Left kidney (tissue), 8 donors: Measurements from ENCODE around the gene FAM167B. TPM values are rescaled to one million over a fixed set of nuclear protein-coding genes. Genes with fewer than 3 reads are reported as not detected.

Experiments
- DNase-seq: peaks from one replicate; pipeline ENCODE4 v3.0.0-alpha.2; 2013
- long read RNA-seq, 8 donors: transcript quantifications; one replicate each; lab custom pipeline, GENCODE V29; 2026
- polyA plus RNA-seq: library from polyadenylated mRNA; unstranded; fragments of 120-200 nt; gene quantifications from one replicate; pipeline ENCODE4 v1.2.1, GENCODE V29; 2013; ENCODE audit not compliant: insufficient read length

FAM167B gene
- polyA plus RNA-seq: 5.8 TPM
- long read RNA-seq, donor 1, transcript FAM167B-201 (2 exons, 936 nt): major isoform, 8 of 8 reads
- long read RNA-seq, donor 1, partial matches to known transcripts: 0 of 8 reads
- long read RNA-seq, donor 1, other reads (novel, unspliced or antisense): 0 of 8 reads
- long read RNA-seq, donor 2, partial matches to known transcripts: 0 of 1 reads
- long read RNA-seq, donor 2, other reads (novel, unspliced or antisense): 0 of 1 reads
- long read RNA-seq, donor 3, transcript FAM167B-201 (2 exons, 936 nt): major isoform, 5 of 5 reads
- long read RNA-seq, donor 3, partial matches to known transcripts: 0 of 5 reads
- long read RNA-seq, donor 3, other reads (novel, unspliced or antisense): 0 of 5 reads
- long read RNA-seq, donor 4: 0 reads
- long read RNA-seq, donor 5, transcript FAM167B-201 (2 exons, 936 nt): major isoform, 20 of 20 reads
- long read RNA-seq, donor 5, partial matches to known transcripts: 0 of 20 reads
- long read RNA-seq, donor 5, other reads (novel, unspliced or antisense): 0 of 20 reads
- long read RNA-seq, donor 6, partial matches to known transcripts: 0 of 4 reads
- long read RNA-seq, donor 6, other reads (novel, unspliced or antisense): 0 of 4 reads
- long read RNA-seq, donor 7, transcript FAM167B-201 (2 exons, 936 nt): major isoform, 10 of 15 reads
- long read RNA-seq, donor 7, partial matches to known transcripts: 5 of 15 reads
- long read RNA-seq, donor 7, other reads (novel, unspliced or antisense): 0 of 15 reads
- long read RNA-seq, donor 8, partial matches to known transcripts: 0 of 2 reads
- long read RNA-seq, donor 8, other reads (novel, unspliced or antisense): 0 of 2 reads

GRCh38 chr1:32246888-32247273 lies at the start of gene FAM167B:
FAM167B (plus strand) TSS chr1:32247222; CDS start chr1:32247422, 200 bp downstream.
- DNase-seq: no peak

- DNase-seq: no peak
These were observed 49.2 kb upstream of the FAM167B start for GRCh38 chr1:32197837-32198236.

DNA sequence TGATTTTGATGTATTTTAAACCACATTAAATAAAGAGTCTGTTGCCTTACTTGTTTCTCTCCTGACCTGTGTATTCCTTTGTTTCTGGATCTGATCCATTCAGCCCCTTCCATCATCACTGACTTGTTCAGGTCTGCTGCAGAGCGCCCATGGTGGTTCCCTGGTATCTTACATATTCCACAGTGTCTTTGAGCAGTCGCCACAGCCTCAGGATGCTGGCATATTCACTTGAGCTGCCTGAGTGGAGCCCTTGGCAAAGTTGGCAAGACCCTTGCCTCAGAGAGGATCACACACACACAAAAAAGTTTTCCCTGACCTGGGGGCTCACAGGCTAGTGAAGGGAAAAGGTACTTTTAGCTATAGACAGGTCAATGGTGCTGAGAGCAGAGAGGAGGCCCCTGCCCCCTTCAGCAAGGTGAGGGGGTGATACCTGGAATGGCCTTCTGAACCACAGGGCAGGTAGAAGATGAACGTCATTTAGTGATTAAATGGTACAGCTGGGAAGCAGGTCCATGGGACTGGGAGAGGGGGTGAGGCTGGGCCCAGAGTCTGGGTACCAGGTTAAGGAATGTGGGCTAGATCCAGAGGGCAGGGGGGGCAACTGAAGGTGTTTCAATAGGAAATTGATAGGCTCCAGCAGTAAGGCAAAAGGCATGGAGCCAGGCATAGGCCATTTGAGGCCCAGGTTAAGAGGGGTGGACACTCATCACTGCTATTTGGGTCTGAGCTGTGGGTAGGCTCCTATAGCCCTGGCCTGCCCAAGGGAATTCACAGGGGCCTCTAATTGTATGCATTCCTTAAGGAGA lies 48.6 kb upstream of the FAM167B start:
- DNase-seq: no peak

GRCh38 chr1:32199043-32199716 lies 47.8 kb upstream of the FAM167B start:
- no peak for DNase-seq

DNA sequence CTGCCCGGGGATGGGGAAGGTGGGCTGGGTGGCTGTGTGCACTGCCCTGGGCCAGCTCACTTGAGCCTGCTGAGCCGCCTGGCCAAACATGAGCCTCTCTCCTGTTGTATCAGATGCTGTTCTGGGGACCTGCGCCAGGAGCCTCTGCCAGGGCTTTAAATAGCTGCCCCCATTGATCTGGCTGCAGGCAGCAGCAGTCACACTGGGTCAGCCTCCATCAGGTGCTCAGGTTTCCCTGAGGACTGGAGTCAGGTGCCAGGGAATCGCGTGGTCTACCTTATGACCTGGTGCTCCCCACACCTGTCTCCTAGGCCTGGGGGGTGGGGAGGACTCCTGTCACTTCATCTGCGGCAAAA lies 47.3 kb upstream of the FAM167B start:
- no peak for DNase-seq

DNA sequence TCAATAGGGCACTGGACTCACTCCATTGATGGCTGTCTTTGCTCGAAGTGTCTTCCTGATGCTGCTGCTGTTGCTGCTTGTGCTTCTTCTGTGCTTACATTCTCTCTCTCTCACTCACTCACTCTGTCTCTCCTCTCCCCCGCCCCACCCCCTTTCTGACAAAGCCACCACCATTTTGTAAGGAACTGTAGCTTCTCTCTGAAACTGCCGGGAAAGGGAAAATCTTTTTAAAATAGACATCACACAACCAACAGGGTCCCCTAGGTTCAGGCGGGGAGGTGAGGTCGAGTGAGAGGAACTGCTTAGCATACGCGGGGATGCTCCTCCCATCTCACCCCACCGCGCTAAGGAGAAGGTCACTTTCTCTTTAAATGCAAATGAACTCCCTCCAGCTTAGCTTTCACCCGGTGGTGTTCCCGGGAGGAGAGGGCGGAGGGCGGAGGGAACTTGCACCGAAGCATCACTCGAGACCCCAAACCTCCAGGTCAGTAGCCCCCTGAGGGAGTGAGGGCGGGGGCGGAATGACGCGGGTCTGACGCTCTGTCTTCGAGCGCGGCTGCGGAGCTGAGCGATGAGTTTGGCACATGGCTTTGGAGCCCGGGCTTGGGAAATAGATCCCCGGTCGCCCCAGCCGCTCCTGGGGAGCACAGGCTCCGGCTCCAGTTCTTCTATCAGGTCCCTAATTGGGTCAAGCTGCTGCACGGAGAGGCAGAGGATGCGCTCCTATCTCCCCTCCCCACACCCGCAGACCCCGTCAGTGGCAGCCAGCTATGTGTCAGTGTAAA lies 46.6 kb upstream of the FAM167B start, which contains the start of gene CCDC28B:
Gene CCDC28B, plus strand, starts transcription at position 370 of the 785 bp plus-strand sequence. CDS start 1,341 bp downstream, outside the sequence.
- peak; percentile 70 for DNase-seq

- peak; percentile 59 for DNase-seq
These were observed 45.8 kb upstream of the FAM167B start for GRCh38 chr1:32201011-32201855.

- no peak for DNase-seq
These were observed 42.1 kb upstream of the FAM167B start for GRCh38 chr1:32204943-32205361.

DNA sequence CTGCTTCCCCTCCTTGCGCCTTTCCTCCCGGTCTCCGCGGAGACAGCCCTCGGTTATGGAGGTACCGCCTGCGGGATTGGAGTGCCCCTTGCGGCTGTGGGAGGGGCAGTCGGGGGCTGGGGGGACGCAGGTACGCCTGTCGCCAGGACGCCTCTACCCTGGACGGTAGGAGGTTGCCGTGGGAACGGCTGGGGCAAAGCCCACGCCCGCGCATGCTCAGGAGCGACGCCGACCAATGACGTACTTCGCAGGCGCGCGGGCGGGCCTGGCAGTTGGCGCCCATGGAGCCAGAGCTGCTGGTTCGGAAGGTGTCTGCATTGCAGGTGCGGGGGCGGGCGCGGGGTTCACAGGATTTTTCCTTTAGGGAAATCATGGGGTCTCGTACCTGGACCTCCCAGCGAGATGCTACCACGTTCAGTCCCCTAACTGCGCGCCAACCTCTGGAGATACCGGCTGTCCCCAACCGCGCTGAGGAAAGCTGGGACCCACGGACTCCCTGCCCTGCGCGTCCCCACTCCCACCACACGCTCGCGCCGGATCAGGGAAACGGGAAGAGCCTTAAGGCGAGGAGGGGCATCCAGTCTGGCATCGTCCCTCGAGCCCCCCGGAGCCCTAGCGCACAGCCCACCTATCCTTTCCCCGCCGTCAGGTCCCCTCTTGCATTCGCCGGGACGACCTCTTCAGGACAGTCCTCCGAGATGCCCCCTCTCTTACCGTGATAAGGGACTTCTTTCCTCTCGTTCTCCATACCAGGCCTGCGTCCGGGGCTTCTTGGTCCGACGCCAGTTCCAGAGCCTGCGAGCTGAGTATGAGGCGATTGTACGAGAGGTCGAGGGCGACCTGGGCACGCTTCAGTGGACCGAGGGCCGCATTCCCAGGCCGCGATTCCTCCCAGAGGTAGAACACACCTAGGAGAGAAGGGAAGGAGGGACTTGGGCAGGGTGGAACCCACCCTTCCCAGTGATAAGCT lies 41.3 kb upstream of the FAM167B start, which contains the start of gene IQCC:
Gene IQCC, plus strand, starts transcription at position 271 of the 970 bp plus-strand sequence. Its CDS starts 11 bp downstream, at position 282.
- DNase-seq: peak; percentile 88

DNA sequence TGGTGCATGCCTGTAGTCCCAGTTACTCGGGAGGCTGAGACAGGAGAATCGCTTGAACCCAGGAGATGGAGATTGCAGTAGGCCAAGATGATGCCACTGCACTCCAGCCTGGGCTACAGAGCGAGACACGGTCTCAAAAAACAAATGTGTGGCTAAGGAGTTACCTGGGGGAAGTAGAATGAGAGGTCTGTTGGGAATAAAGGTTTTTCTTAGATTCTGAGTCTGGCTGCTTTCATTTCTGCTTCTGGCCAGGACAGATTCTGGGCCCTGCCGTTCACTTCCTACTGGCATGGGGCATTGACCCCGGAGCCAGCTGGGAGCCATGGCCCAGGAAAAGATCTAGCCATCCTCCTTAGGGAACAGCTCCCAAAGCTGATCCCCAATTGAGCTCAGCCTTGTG lies 38.6 kb upstream of the FAM167B start:
- no peak for DNase-seq

GRCh38 chr1:32208891-32209328 lies 38.1 kb upstream of the FAM167B start, which contains the start of gene DCDC2B:
DCDC2B (plus strand) TSS chr1:32209089; CDS start chr1:32209094, 5 bp downstream.
- no peak for DNase-seq

GRCh38 chr1:32215629-32216480 lies 31.2 kb upstream of the FAM167B start:
- DNase-seq: peak; percentile 62

- DNase-seq: no peak
These were observed 30.5 kb upstream of the FAM167B start for GRCh38 chr1:32216566-32216965.

DNA sequence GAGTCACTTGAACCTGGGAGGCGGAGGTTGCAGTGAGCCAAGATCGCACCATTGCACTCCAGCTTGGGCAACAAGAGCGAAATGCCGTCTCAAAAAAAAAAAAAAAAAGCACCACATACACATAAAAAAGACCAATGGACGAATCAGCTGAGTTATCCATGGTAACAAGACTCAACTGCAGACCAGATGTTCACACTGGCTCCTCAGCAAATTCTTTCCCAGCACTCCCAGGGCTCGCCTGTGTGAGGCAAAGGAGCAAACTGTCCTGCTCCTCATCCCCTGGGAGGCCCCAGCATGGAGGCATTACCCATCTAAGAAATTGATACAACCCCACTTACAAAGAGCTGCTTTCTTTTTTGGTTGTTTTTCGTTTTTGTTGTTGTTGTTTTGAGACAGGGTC lies 28.0 kb upstream of the FAM167B start:
- DNase-seq: no peak

DNA sequence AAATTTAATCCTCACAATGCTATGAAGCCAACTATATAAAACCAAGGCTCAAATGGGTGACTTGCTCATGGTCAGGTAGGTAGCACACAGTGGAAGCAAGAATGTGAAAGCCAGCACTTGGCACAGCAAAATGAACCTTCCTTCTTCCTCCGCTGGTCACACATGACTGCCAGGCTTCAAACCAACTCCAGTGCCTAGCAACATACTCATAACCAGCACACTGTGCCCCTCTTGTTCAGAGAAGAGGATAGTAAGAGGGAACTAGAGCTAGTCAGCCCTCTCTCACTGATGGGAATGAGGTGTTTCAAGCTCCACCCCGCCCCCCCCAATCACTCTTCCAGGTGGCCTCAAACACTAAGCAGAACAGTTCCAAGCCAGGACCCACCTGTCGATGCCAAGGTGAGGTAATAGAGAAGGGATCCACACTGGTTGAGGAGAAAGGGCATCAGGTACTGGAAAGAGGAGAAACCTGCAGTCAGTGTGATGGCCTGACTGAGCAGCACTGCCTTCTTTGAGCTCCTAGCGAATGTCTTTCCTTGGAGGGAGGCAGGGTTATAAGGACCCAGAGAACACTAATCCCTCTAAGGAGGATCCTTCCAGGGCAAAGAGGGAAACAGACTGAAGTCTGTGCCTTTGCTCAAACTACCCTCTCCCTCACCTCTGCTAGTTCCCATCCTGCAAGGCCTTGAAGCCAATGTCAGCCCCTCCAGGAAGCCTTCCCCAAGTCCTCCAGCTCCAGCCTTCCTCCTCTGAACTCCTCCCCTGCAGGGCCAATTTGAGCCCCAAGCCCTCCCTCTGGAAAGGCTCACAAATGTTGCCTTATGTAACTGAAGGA lies 26.1 kb upstream of the FAM167B start:
- no peak for DNase-seq

DNA sequence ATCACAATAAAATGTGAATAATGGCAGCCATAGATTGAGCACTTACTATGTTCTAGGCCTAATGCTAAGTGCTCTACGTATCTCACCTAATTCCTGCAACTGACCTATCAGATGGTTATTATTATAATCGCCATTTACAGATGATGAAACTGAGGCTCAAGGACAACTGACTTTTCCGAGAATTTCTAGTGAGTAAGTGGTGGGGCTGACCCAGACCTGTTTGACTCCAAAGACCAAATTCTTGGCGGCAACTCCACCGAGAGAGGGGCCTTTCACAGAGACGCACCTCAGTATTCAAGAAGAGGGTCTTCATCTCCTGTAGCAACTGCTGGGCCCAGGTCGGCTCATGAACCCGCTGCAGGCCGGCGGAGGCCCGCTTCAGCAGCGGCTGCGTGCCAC lies 25.4 kb upstream of the FAM167B start:
- no peak for DNase-seq
